GM23338 (cell line): ENCODE results near the gene NPLOC4.

ENCODE experiments used
- CREB1 ChIP-seq: fragments of 250-450 bp; sonication (Bioruptor Pico); IDR thresholded peaks from 2 replicates; pipeline ENCODE4 v1.5.0; 2020; ENCODE audit warnings: low read depth, mild to moderate bottlenecking, moderate library complexity
- EZH2 ChIP-seq: fragments of 200-600 bp; sonication (generic); IDR thresholded peaks from one replicate; pipeline ENCODE4 v1.8.0; 2017; ENCODE audit warnings: antibody characterized with exemption, mild to moderate bottlenecking, low read depth; ENCODE audit not compliant: unreplicated experiment
- EZH2phosphoT487 ChIP-seq: fragments of 200-600 bp; sonication (generic); IDR thresholded peaks from one replicate; pipeline ENCODE4 v1.8.1; 2018; ENCODE audit warnings: antibody characterized with exemption; ENCODE audit not compliant: unreplicated experiment
- JUNB ChIP-seq: IDR thresholded peaks from one replicate; pipeline ENCODE4 v1.6.1; 2016; ENCODE audit warnings: antibody characterized with exemption; ENCODE audit not compliant: unreplicated experiment
- POLR2AphosphoS5 ChIP-seq: IDR thresholded peaks from 2 replicates; pipeline ENCODE4 v1.6.1; 2016; ENCODE audit warnings: antibody characterized with exemption, low read depth
- REST ChIP-seq: IDR thresholded peaks from one replicate; pipeline ENCODE4 v1.6.1; 2018; ENCODE audit warnings: antibody characterized with exemption; ENCODE audit not compliant: unreplicated experiment
- ZNF331 ChIP-seq: fragments of 250-450 bp; sonication (Bioruptor Pico); IDR thresholded peaks from 2 replicates; pipeline ENCODE4 v1.5.0; 2020; ENCODE audit warnings: low read depth, mild to moderate bottlenecking, moderate library complexity
- TF ChIP-seq, protein P1 (sequence below), 2 experiments: fragments of 200-600 bp in 1 of 2; sonication (generic) in 1 of 2; conservative IDR thresholded peaks; 2 replicates each; pipeline versions ENCODE4 v1.5.1 to v1.6.1; 2016 to 2017; ENCODE audit warnings: antibody characterized with exemption in 2 of 2, low read depth in 2 of 2, mild to moderate bottlenecking in 2 of 2, moderate library complexity in 1 of 2
- TF ChIP-seq, protein P2 (sequence below): IDR thresholded peaks from 2 replicates; pipeline ENCODE4 v1.6.1; 2016; ENCODE audit warnings: antibody characterized with exemption

DNA sequence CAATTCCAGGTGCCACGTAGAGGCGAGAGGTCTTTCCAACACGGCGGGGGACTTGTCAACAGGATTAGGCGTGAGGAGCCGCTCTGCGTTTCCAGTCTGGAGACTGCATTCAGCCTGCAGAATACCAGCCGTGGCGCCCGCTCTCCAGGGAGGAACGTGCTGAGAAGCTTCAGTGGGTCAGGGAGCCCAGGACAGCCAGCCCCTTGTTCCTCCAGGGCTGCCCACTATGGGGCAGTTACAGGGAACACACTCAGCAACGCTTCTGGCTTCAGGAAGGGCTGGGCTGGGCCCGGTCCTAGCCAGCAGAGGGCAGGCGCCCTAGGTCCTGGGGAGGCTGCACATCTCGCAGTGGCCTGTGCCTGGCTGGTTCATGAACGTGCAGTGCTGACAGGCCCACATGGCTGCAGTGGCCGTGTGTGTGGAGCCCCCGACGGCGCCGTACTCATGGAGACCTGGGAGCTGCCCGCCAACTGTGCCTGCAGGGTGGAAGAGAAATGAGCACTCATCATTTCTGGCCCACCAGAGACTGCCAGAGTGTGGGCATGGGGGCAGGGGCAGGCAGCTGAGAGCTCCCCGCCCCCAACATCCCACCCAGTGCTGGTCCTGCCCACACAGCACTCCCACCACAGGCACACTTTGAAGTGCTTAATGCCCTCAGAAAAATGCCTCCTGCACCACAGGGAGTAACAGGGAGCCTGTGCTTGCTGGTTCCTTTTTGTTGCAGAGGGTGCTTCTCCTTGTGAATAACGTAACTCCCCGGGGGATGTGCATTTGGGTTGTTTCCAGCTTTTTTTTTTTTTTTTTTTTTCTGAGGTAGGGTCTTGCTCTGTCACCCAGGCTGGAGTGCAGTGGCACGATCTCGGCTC, 77.7 kb downstream of the NPLOC4 start:
- TF ChIP-seq, protein P1, sequence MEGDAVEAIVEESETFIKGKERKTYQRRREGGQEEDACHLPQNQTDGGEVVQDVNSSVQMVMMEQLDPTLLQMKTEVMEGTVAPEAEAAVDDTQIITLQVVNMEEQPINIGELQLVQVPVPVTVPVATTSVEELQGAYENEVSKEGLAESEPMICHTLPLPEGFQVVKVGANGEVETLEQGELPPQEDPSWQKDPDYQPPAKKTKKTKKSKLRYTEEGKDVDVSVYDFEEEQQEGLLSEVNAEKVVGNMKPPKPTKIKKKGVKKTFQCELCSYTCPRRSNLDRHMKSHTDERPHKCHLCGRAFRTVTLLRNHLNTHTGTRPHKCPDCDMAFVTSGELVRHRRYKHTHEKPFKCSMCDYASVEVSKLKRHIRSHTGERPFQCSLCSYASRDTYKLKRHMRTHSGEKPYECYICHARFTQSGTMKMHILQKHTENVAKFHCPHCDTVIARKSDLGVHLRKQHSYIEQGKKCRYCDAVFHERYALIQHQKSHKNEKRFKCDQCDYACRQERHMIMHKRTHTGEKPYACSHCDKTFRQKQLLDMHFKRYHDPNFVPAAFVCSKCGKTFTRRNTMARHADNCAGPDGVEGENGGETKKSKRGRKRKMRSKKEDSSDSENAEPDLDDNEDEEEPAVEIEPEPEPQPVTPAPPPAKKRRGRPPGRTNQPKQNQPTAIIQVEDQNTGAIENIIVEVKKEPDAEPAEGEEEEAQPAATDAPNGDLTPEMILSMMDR (conservative IDR thresholded peaks at IDR 0.05; ENCODE audit: low read depth in 2 of 2): peak; percentile 14 to 47; a peak in 3 of 4 replicates
- TF ChIP-seq REST: no peak
- no peak for TF ChIP-seq EZH2
- TF ChIP-seq EZH2phosphoT487: no peak
- no peak for TF ChIP-seq JUNB
- TF ChIP-seq CREB1 (CRISPR knock-in tag): no peak
- no peak for TF ChIP-seq POLR2AphosphoS5
- no peak for TF ChIP-seq ZNF331 (CRISPR knock-in tag)
- TF ChIP-seq, protein P2, sequence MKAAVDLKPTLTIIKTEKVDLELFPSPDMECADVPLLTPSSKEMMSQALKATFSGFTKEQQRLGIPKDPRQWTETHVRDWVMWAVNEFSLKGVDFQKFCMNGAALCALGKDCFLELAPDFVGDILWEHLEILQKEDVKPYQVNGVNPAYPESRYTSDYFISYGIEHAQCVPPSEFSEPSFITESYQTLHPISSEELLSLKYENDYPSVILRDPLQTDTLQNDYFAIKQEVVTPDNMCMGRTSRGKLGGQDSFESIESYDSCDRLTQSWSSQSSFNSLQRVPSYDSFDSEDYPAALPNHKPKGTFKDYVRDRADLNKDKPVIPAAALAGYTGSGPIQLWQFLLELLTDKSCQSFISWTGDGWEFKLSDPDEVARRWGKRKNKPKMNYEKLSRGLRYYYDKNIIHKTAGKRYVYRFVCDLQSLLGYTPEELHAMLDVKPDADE: no peak
